Measurements from ENCODE around the gene C3orf33. TPM values are rescaled to one million over a fixed set of nuclear protein-coding genes. Genes with fewer than 3 reads are reported as not detected.
A peak's percentile ranks its signal among the peaks of the same experiment; 100 is the strongest.
"Not testable (repeated sequence)": the region's sequence is repeated elsewhere in the genome, so short reads cannot be mapped to it uniquely, and the experiment has no call there.

Gene C3orf33
- total RNA-seq, 4 donors from 2014 or later = 8.9 to 16.3 (median 10.7) TPM

DNA sequence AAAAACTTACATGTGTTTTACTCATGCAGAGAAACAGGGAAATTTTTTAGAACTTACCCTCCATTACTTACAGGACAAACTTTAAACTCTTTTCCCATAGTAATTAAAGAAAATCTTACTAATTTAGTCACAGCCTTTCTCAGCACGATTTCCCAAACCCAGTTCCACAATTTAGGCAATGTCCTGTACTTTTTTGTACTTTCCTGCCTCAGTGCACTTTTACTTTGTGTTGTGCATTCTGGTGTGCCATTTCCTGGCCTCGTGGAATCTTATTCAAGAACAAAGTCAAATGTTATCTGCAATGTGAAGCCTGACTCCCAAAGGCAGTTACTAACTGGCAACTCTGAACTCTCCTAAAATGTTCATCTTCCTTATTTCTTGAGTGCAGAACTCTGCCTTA is 46.3 kb upstream of the C3orf33 start:
- Histone ChIP-seq H3K4me3 (replicated peaks in 1 of 3) (peak overlapping the region; percentile 73 to 86 (median 80)), H3K27ac (no peak overlapping the region)

DNA sequence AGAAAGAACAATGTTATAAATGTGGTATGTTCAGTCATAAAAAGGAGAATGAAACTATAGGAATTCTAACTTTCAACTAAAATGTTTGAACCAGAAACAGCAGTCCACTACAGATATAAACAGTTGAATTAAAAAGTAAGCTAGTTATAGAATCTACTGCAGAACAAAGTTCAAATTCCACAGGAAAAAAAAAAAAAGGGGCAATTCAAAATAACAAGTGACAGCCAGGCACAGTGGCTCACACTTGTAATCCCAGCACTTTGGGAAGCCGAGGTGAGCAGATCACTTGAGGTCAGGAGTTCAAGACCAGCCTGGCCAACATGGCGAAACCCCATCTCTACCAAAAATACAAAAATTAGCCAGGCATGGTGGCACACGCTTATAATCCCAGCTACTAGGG is 43.3 kb upstream of the C3orf33 start:
- H3K9me3 ChIP-seq; H3K36me3 ChIP-seq; DNase-seq; intact Hi-C loops (cut with DNase I); H3K27me3 ChIP-seq; H3K4me3 ChIP-seq (replicated peaks in 1 of 3); H3K27ac ChIP-seq: not testable (repeated sequence)
- 84 to 86% methylated on average over 3 of the region's 3 CpGs for WGBS, 2 donors
- H3K4me1 ChIP-seq = peaks cover 50 to 59% of the 10 kb centered on the region in 2 donors

More for the DNA sequence above, 46.3 kb upstream of the C3orf33 start:
- intact Hi-C loops (cut with DNase I) = loop anchor here (10.0 kb wide), 1 partner anchor 108 kb away; the partner anchor contains the start of gene PLCH1
- Histone ChIP-seq H3K4me1 (peaks cover 45 to 50% of the 10 kb centered on the region in 2 donors), H3K9me3 (no peaks in the 10 kb centered on the region), H3K27me3 (no peaks in the 10 kb centered on the region), H3K36me3 (no peaks in the 10 kb centered on the region)
- WGBS, 2 donors = 33 to 39% methylated on average over 2 of the region's 2 CpGs
- DNase-seq = no peak
- TF ChIP-seq POLR2A (IDR thresholded peaks at IDR 0.05) = no peak
- TF ChIP-seq, protein P1, sequence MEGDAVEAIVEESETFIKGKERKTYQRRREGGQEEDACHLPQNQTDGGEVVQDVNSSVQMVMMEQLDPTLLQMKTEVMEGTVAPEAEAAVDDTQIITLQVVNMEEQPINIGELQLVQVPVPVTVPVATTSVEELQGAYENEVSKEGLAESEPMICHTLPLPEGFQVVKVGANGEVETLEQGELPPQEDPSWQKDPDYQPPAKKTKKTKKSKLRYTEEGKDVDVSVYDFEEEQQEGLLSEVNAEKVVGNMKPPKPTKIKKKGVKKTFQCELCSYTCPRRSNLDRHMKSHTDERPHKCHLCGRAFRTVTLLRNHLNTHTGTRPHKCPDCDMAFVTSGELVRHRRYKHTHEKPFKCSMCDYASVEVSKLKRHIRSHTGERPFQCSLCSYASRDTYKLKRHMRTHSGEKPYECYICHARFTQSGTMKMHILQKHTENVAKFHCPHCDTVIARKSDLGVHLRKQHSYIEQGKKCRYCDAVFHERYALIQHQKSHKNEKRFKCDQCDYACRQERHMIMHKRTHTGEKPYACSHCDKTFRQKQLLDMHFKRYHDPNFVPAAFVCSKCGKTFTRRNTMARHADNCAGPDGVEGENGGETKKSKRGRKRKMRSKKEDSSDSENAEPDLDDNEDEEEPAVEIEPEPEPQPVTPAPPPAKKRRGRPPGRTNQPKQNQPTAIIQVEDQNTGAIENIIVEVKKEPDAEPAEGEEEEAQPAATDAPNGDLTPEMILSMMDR (IDR thresholded peaks at IDR 0.05) = no peak

DNA sequence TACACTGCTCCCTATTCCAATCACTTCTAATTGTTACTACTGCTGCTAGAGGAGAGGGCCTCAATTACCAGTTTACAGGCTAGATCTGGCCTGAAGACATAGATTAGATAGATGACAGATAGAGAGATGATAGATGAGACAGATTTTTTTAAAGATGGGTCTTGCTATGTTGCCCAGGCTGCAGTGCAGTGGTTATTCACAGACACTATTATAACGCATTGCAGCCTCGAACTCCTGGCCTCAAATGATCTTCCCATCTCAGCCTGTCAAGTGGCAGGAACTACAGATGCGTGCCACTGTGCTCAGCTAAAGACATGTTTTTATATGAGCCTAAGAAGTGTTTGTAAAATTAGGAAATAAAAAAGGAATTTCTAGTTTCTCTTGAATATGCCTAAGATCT is 41.9 kb upstream of the C3orf33 start:
- intact Hi-C loops (cut with DNase I) = no loop called here
- no peak for TF ChIP-seq POLR2A (IDR thresholded peaks at IDR 0.05)
- TF ChIP-seq, protein P1 (IDR thresholded peaks at IDR 0.05) = no peak

DNA sequence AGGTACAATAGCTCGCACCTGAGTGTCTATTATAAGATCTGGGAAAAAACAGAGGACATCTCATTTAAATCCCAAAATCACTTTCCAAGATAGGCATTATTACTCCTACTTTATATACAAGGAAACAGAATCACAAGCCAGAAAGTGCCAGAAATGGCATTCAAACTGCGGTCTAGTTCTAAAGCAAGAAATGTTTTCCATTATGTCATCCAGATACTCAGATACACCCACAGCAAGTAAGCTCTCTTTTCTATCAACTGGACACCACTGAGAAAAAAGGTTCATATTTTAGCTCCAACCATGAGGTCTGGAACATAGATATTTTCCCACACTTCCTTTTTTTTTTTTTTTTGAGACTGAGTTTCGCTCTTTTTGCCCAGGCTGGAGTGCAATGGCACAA is 40.0 kb upstream of the C3orf33 start:
- no peaks in the 10 kb centered on the region for H3K36me3 ChIP-seq
- peaks cover 26 to 43% of the 10 kb centered on the region in 2 donors for H3K4me1 ChIP-seq
- H3K27ac ChIP-seq = no peak overlapping the region
- WGBS, 2 donors = 89 to 92% methylated on average over 3 of the region's 3 CpGs
- no peaks in the 10 kb centered on the region for H3K9me3 ChIP-seq
- no peaks in the 10 kb centered on the region for H3K27me3 ChIP-seq
- intact Hi-C loops (cut with DNase I) = no loop called here
- no peak overlapping the region for H3K4me3 ChIP-seq (replicated peaks in 1 of 3)
- TF ChIP-seq POLR2A (IDR thresholded peaks at IDR 0.05) = no peak
- TF ChIP-seq, protein P1 (IDR thresholded peaks at IDR 0.05) = no peak
- DNase-seq = no peak

More for the DNA sequence above, 41.9 kb upstream of the C3orf33 start:
- Histone ChIP-seq H3K27me3 (no peaks in the 10 kb centered on the region), H3K4me3 (replicated peaks in 1 of 3) (no peak overlapping the region), H3K27ac (no peak overlapping the region), H3K9me3 (no peaks in the 10 kb centered on the region), H3K4me1 (peaks cover 45 to 59% of the 10 kb centered on the region in 2 donors), H3K36me3 (no peaks in the 10 kb centered on the region)
- WGBS, 2 donors = 95 to 98% methylated on average over 3 of the region's 3 CpGs
- no peak for DNase-seq

DNA sequence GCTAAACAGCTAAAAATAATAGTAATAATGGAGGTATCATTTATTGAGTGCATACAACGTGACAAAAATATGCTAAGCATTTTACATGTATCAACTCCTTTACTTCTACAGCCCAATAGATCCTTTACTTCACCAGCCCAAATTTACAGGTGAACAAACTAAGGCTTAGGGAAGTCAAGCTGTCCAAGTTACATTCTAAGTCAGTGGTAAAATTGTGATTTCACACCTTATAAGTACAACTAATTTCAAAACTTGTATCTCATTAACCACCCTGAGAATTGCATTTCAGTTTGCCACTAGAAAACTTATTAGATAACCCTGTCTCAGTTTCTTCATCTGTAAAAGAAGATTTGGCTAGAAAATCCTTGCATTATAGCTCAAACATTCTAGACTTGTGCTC is 37.5 kb upstream of the C3orf33 start:
- intact Hi-C loops (cut with DNase I) = no loop called here
- no peak for TF ChIP-seq POLR2A (IDR thresholded peaks at IDR 0.05)
- TF ChIP-seq, protein P1 (IDR thresholded peaks at IDR 0.05) = no peak
- Histone ChIP-seq H3K9me3 (no peaks in the 10 kb centered on the region), H3K27me3 (no peaks in the 10 kb centered on the region), H3K4me3 (replicated peaks in 1 of 3) (no peak overlapping the region), H3K36me3 (no peaks in the 10 kb centered on the region), H3K4me1 (peaks cover 4 to 17% of the 10 kb centered on the region in 2 donors), H3K27ac (no peak overlapping the region)
- WGBS, 2 donors = 69 to 72% methylated on average over 1 of the region's 1 CpG
- DNase-seq = no peak

Measured in thyroid gland (tissue), 4 donors.